Osteoblast (primary cell): ENCODE measurements around the gene VAMP2. TPM values are rescaled to one million over a fixed set of nuclear protein-coding genes. Genes with fewer than 3 reads are reported as not detected.

Experiments
- DNase-seq: peaks from one replicate; pipeline ENCODE4 v3.0.0; 2011; ENCODE audit warnings: low spot score, mixed read lengths; ENCODE audit not compliant: insufficient read length; ENCODE audit errors: missing footprints
- H2AFZ ChIP-seq: 2 replicates; pipeline ENCODE4 v1.6.0; 2011; ENCODE audit warnings: mild to moderate bottlenecking, low read length
- H3K27ac ChIP-seq: 2 replicates; pipeline ENCODE4 v1.5.1; 2011; ENCODE audit warnings: mild to moderate bottlenecking, low read depth, low read length, moderate library complexity
- H3K27me3 ChIP-seq: 2 replicates; pipeline ENCODE4 v1.6.0; 2012; ENCODE audit warnings: mild to moderate bottlenecking, control low read depth, inconsistent platforms, low read length, moderate library complexity; ENCODE audit not compliant: insufficient read depth
- H3K36me3 ChIP-seq: 2 replicates; pipeline ENCODE4 v1.5.1; 2011; ENCODE audit warnings: mild to moderate bottlenecking, low read length, control low read depth, moderate library complexity; ENCODE audit not compliant: insufficient read depth
- H3K4me1 ChIP-seq: 2 replicates; pipeline ENCODE4 v1.5.1; 2011; ENCODE audit warnings: mild to moderate bottlenecking, low read length, control low read depth, moderate library complexity; ENCODE audit not compliant: insufficient read depth
- H3K4me2 ChIP-seq: 2 replicates; pipeline ENCODE4 v1.6.0; 2011; ENCODE audit warnings: mild to moderate bottlenecking, low read length; ENCODE audit not compliant: insufficient read depth
- H3K4me3 ChIP-seq: fragments of 200-600 bp; sonication (generic); 3 replicates; pipeline ENCODE4 v1.5.1; 2012; ENCODE audit warnings: mild to moderate bottlenecking, low read length, inconsistent platforms; ENCODE audit not compliant: insufficient read depth
- H3K79me2 ChIP-seq: 2 replicates; pipeline ENCODE4 v1.6.0; 2012; ENCODE audit warnings: mild to moderate bottlenecking, low read length, control low read depth, inconsistent platforms; ENCODE audit not compliant: insufficient read depth
- H3K9me3 ChIP-seq: 2 replicates; pipeline ENCODE4 v1.5.1; 2011; ENCODE audit warnings: low read depth, low read length, control low read depth
- H4K20me1 ChIP-seq: 2 replicates; pipeline ENCODE4 v1.6.0; 2012; ENCODE audit warnings: mild to moderate bottlenecking, low read length, control low read depth; ENCODE audit not compliant: insufficient read depth
- total RNA-seq: library from RNA; depleted of rRNA; stranded (reverse); fragments of >200 nt; gene quantifications from 2 replicates; pipeline ENCODE4 v1.2.3, GENCODE V29; 2012
- TF ChIP-seq, protein P1 (sequence below): IDR thresholded peaks from 2 replicates; pipeline ENCODE4 v1.5.1; 2011; ENCODE audit warnings: mild to moderate bottlenecking, low read depth, low read length, moderate library complexity; ENCODE audit errors: extremely low read depth

The VAMP2 gene
- total RNA-seq, 1 donor, result 5.4 TPM

DNA sequence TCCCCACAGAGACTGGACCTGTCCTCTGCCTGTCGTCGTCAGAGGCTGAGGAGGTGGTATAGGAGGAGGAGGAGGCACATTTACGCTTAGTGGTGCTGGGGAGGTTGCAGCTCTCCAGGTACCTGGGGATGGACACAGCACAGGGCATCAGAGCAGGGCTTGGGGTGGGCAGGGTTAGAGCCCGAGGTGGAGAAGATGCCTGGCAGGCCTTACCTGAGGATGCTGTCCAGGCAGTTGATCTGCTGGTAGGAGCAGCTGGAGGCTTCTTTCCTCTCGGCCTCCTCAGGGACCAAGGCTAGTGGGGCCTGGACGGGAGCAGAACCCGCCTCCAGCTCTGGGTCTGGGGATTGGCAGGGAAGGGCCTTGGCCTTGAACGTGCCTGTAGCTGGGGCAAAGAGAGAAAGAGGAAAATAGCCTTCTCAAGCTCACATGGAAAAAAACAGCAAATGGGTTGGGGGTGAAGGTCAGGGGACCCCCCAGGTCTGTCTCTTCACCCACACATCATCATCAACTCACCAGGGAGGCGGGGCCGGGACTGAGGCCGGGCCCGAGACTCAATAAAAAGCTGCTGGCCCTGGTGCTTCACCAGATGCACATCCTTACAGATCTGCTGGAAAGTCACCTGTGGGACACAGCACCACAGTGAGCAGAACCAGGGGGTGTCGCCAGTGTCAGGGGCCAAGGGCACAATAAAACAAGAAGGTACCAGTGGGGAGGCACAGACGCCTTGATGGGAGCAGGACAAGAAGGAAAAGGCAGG, 16.2 kb downstream of the VAMP2 start:
- Histone ChIP-seq H3K27ac (no peak overlapping the region), H4K20me1 (peaks cover 35% of the 10 kb centered on the region), H3K36me3 (peaks cover 81% of the 10 kb centered on the region), H3K9me3 (no peaks in the 10 kb centered on the region), H3K79me2 (peaks cover 19% of the 10 kb centered on the region), H3K27me3 (no peaks in the 10 kb centered on the region), H3K4me2 (no peak overlapping the region), H3K4me3 (no peak overlapping the region), H2AFZ (no peak overlapping the region), H3K4me1 (peaks cover 11% of the 10 kb centered on the region)
- peak; percentile 63 for DNase-seq
- TF ChIP-seq, protein P1, sequence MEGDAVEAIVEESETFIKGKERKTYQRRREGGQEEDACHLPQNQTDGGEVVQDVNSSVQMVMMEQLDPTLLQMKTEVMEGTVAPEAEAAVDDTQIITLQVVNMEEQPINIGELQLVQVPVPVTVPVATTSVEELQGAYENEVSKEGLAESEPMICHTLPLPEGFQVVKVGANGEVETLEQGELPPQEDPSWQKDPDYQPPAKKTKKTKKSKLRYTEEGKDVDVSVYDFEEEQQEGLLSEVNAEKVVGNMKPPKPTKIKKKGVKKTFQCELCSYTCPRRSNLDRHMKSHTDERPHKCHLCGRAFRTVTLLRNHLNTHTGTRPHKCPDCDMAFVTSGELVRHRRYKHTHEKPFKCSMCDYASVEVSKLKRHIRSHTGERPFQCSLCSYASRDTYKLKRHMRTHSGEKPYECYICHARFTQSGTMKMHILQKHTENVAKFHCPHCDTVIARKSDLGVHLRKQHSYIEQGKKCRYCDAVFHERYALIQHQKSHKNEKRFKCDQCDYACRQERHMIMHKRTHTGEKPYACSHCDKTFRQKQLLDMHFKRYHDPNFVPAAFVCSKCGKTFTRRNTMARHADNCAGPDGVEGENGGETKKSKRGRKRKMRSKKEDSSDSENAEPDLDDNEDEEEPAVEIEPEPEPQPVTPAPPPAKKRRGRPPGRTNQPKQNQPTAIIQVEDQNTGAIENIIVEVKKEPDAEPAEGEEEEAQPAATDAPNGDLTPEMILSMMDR, result no peak

DNA sequence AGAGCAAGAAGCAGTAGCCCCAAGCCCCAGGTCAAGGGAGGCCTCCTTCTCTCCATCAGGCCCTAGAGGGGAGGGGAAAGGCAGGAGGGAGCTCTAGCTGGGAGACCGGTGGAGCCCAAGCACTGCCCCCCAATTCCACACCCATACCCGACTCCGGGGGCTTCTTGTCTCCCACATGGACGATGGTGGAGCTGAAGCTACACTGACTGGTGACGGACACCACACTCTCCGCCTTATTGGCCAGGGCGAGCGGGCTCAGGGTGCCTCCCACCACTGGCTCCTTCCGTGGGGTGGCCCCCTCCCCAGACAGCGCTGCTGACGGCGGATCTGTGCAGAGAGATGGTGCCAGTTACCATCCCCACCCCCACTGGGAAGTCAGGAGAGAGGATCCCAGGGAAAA, 16.9 kb downstream of the VAMP2 start:
- Histone ChIP-seq H2AFZ (no peak overlapping the region), H4K20me1 (peaks cover 37% of the 10 kb centered on the region), H3K4me1 (peaks cover 4% of the 10 kb centered on the region), H3K27me3 (no peaks in the 10 kb centered on the region), H3K79me2 (peaks cover 14% of the 10 kb centered on the region), H3K4me2 (no peak overlapping the region), H3K9me3 (no peaks in the 10 kb centered on the region), H3K36me3 (peaks cover 89% of the 10 kb centered on the region), H3K4me3 (no peak overlapping the region), H3K27ac (no peak overlapping the region)
- DNase-seq, result no peak
- TF ChIP-seq, protein P1, result no peak

DNA sequence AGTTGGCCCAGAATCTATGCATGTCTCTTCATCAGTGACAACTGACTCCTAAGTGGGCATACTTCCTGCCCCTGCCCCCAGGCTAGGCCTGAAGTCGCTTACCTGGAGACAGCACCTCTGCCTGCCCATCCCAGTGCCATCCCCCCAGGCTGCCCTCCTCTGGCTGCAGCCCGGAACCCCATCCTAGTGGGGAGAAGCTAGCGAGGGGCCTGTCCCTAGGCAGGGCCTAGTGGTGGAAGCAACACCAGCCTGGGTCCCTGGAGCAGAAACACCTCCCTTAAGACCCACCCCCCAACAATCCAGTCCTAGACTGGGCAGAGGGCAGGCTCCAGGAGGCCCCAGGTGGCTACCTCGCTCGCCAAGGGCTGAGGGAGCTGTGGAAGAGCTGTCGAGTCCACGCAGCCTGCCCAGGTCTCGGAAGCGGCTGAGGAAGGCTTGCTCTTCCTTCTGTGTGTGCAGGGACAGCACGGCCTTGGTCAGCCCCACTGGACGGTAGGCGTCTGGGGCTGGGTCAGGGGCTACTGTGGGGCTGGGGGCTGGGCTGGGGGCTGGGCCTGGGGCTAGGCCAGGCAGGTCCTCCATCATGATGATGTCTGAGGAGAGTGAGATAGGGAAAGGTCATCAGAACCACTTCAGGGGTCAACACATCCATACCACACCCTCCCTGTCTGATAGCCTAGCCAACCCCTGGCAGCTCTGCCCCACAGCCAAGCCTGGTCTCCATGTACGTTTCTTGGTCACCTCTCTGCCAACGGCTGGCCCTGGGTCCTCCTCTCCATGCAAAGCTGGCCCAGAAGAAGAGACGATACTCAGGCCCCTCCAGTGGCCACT, 18.1 kb downstream of the VAMP2 start:
- H3K27me3 ChIP-seq, result no peaks in the 10 kb centered on the region
- no peak overlapping the region for H3K4me2 ChIP-seq
- H2AFZ ChIP-seq, result no peak overlapping the region
- peaks cover 2% of the 10 kb centered on the region for H3K79me2 ChIP-seq
- H3K9me3 ChIP-seq, result no peaks in the 10 kb centered on the region
- DNase-seq, result peak; percentile 62
- peaks cover 28% of the 10 kb centered on the region for H4K20me1 ChIP-seq
- TF ChIP-seq, protein P1, result no peak
- peaks cover 87% of the 10 kb centered on the region for H3K36me3 ChIP-seq
- H3K4me1 ChIP-seq, result peaks cover under 1% of the 10 kb centered on the region
- no peak overlapping the region for H3K27ac ChIP-seq
- H3K4me3 ChIP-seq, result no peak overlapping the region
